IMR-90 (cell line): ENCODE results near the gene POLR2C. TPM values are rescaled to one million over a fixed set of nuclear protein-coding genes. Genes with fewer than 3 reads are reported as not detected.

Source experiments
- ATAC-seq: fragments of 200-7000 bp; cut with Tn5 transposase; 2 replicates; pipeline ENCODE4 v1.9.1; 2020; ENCODE audit warnings: low read depth, mild to moderate bottlenecking, moderate library complexity
- BruUV-seq: library from RNA; stranded (reverse); fragments of 400-500 nt; replicated peaks from 2 replicates; lab custom pipeline; 2021; lab: Mats Ljungman, UMichigan
- CTCF ChIA-PET: fragments of 300-600 bp; formaldehyde crosslinking; extraction: SDS; loops from one replicate; lab custom pipeline; 2021; ENCODE audit warnings: antibody characterized with exemption; lab: Yijun Ruan, JAX
- POLR2A ChIA-PET: fragments of 300-600 bp; sonication (Branson Sonifier 250); formaldehyde crosslinking; loops from one replicate; lab custom pipeline; 2022; ENCODE audit warnings: antibody characterized with exemption; ENCODE audit not compliant: unreplicated experiment; lab: Charles Lee
- DNase-seq: peaks from one replicate; pipeline ENCODE4 v3.0.0; 2013
- H2AFZ ChIP-seq: replicated peaks from 2 replicates; pipeline ENCODE3; 2013; ENCODE audit warnings: low read length, mild to moderate bottlenecking; ENCODE audit not compliant: poor library complexity
- H2AK5ac ChIP-seq: 2 replicates; pipeline ENCODE4 v1.6.1; 2013; ENCODE audit warnings: low read depth, low read length, inconsistent platforms
- H2AK9ac ChIP-seq: replicated peaks from 2 replicates; pipeline ENCODE3; 2013; ENCODE audit warnings: mild to moderate bottlenecking, low read depth, low read length, moderate library complexity; ENCODE audit not compliant: poor library complexity
- H2BK120ac ChIP-seq: 2 replicates; pipeline ENCODE4 v1.6.1; 2013; ENCODE audit warnings: low read depth, low read length, inconsistent platforms
- H2BK15ac ChIP-seq: 3 replicates; pipeline ENCODE4 v1.6.1; 2013; ENCODE audit warnings: low read depth, low read length, inconsistent platforms
- H2BK20ac ChIP-seq: 2 replicates; pipeline ENCODE4 v1.6.1; 2013; ENCODE audit warnings: low read depth, mild to moderate bottlenecking, inconsistent platforms, low read length, moderate library complexity
- H2BK5ac ChIP-seq: 2 replicates; pipeline ENCODE4 v1.6.1; 2013; ENCODE audit warnings: mild to moderate bottlenecking, low read depth, low read length, inconsistent platforms; ENCODE audit not compliant: poor library complexity, severe bottlenecking
- H3K14ac ChIP-seq: replicated peaks from 2 replicates; pipeline ENCODE4 v1.6.1; 2013; ENCODE audit warnings: low read depth, low read length, inconsistent platforms
- H3K18ac ChIP-seq: 2 replicates; pipeline ENCODE4 v1.6.1; 2013; ENCODE audit warnings: low read depth, low read length, control low read depth
- H3K23ac ChIP-seq: 2 replicates; pipeline ENCODE4 v1.6.1; 2013; ENCODE audit warnings: low read depth, low read length, inconsistent platforms
- H3K27ac ChIP-seq: 2 replicates; pipeline ENCODE4 v1.5.1; 2013; ENCODE audit warnings: mild to moderate bottlenecking, control low read depth, low read length; ENCODE audit not compliant: insufficient read depth
- H3K27me3 ChIP-seq: 2 replicates; pipeline ENCODE4 v1.6.1; 2013; ENCODE audit warnings: low read length; ENCODE audit not compliant: control insufficient read depth, insufficient read depth
- H3K36me3 ChIP-seq: 2 replicates; pipeline ENCODE4 v1.6.1; 2013; ENCODE audit warnings: low read length, mixed read lengths; ENCODE audit not compliant: control insufficient read depth, insufficient read depth
- H3K4ac ChIP-seq: 2 replicates; pipeline ENCODE4 v1.6.1; 2013; ENCODE audit warnings: low read depth, low read length, inconsistent platforms
- H3K4me1 ChIP-seq: 2 replicates; pipeline ENCODE4 v1.6.1; 2013; ENCODE audit warnings: low read length, mixed read lengths; ENCODE audit not compliant: control insufficient read depth, insufficient read depth
- H3K4me2 ChIP-seq: 2 replicates; pipeline ENCODE4 v1.6.1; 2013; ENCODE audit warnings: low read depth, mild to moderate bottlenecking, control low read depth, low read length, moderate library complexity
- H3K4me3 ChIP-seq: 2 replicates; pipeline ENCODE4 v1.5.1; 2013; ENCODE audit warnings: low read depth, mild to moderate bottlenecking, control low read depth, low read length, moderate library complexity; ENCODE audit not compliant: insufficient read depth
- H3K56ac ChIP-seq: 2 replicates; pipeline ENCODE4 v1.6.1; 2013; ENCODE audit warnings: low read length, inconsistent platforms; ENCODE audit not compliant: insufficient read depth; ENCODE audit errors: extremely low read depth
- H3K79me1 ChIP-seq, 2 experiments: 2 replicates each; pipeline ENCODE4 v1.6.1; 2013; ENCODE audit warnings: low read length in 2 of 2, inconsistent platforms in 1 of 2, low read depth in 1 of 2
- H3K9ac ChIP-seq: 2 replicates; pipeline ENCODE4 v1.6.1; 2013; ENCODE audit warnings: low read depth, low read length, control low read depth
- H3K9me1 ChIP-seq: 2 replicates; pipeline ENCODE4 v1.6.1; 2013; ENCODE audit warnings: low read length, inconsistent platforms; ENCODE audit not compliant: insufficient read depth
- H3K9me3 ChIP-seq: 2 replicates; pipeline ENCODE4 v1.6.1; 2013; ENCODE audit warnings: low read length; ENCODE audit not compliant: control insufficient read depth, insufficient read depth
- H4K20me1 ChIP-seq: 2 replicates; pipeline ENCODE4 v1.6.1; 2013; ENCODE audit warnings: low read length, inconsistent platforms; ENCODE audit not compliant: insufficient read depth
- H4K5ac ChIP-seq: 2 replicates; pipeline ENCODE4 v1.6.1; 2013; ENCODE audit warnings: mild to moderate bottlenecking, low read depth, low read length, control low read depth
- H4K8ac ChIP-seq, 2 experiments: 2 replicates each; pipeline ENCODE4 v1.6.1; 2013; ENCODE audit warnings: low read depth in 2 of 2, low read length in 2 of 2, control low read depth in 1 of 2, inconsistent platforms in 1 of 2
- H4K91ac ChIP-seq: 2 replicates; pipeline ENCODE4 v1.6.1; 2013; ENCODE audit warnings: low read depth, low read length, inconsistent platforms; ENCODE audit not compliant: insufficient read depth
- BHLHE40 ChIP-seq: fragments of 150-350 bp; IDR thresholded peaks from 2 replicates; pipeline ENCODE4 v1.6.1; 2016; ENCODE audit warnings: mild to moderate bottlenecking, low read depth, low read length
- CEBPB ChIP-seq: IDR thresholded peaks from 2 replicates; pipeline ENCODE4 v1.6.1; 2012; ENCODE audit warnings: low read depth, low read length, improper control_type of control experiment
- CHD1 ChIP-seq: IDR thresholded peaks from 2 replicates; pipeline ENCODE4 v1.6.1; 2012; ENCODE audit warnings: low read depth, low read length, improper control_type of control experiment
- FOS ChIP-seq: fragments of 150-350 bp; IDR thresholded peaks from 2 replicates; pipeline ENCODE4 v1.6.1; 2016; ENCODE audit warnings: low read depth, low read length
- MAFK ChIP-seq: IDR thresholded peaks from 2 replicates; pipeline ENCODE4 v1.6.1; 2012; ENCODE audit warnings: low read depth, low read length, improper control_type of control experiment
- MAZ ChIP-seq: IDR thresholded peaks from 2 replicates; pipeline ENCODE4 v1.6.1; 2012; ENCODE audit warnings: low read depth, mild to moderate bottlenecking, low read length, improper control_type of control experiment, moderate library complexity, borderline replicate concordance
- MXI1 ChIP-seq: IDR thresholded peaks from 2 replicates; pipeline ENCODE4 v1.6.1; 2012; ENCODE audit warnings: low read depth, mild to moderate bottlenecking, low read length, moderate library complexity, borderline replicate concordance
- NFE2L2 ChIP-seq: fragments of 150-350 bp; IDR thresholded peaks from 2 replicates; pipeline ENCODE4 v1.6.1; 2016; ENCODE audit warnings: low read depth, mild to moderate bottlenecking, low read length
- POLR2A ChIP-seq: IDR thresholded peaks from 2 replicates; pipeline ENCODE4 v1.6.1; 2012; ENCODE audit warnings: mild to moderate bottlenecking, low read depth, low read length
- RAD21 ChIP-seq: IDR thresholded peaks from 2 replicates; pipeline ENCODE4 v1.6.1; 2012; ENCODE audit warnings: low read length, improper control_type of control experiment
- RCOR1 ChIP-seq: IDR thresholded peaks from 2 replicates; pipeline ENCODE4 v1.6.1; 2012; ENCODE audit warnings: mild to moderate bottlenecking, low read length, improper control_type of control experiment; ENCODE audit not compliant: insufficient replicate concordance
- RFX5 ChIP-seq: IDR thresholded peaks from 2 replicates; pipeline ENCODE4 v1.8.0; 2012; ENCODE audit warnings: low read depth, mild to moderate bottlenecking, low read length, moderate library complexity
- SMC3 ChIP-seq: fragments of 150-350 bp; IDR thresholded peaks from 2 replicates; pipeline ENCODE4 v1.6.1; 2016; ENCODE audit warnings: low read depth, mild to moderate bottlenecking, antibody characterized with exemption, low read length, moderate library complexity
- WGBS, 2 experiments: methylation state at CpG; one replicate each; pipeline versions ENCODE4 v1.1.5 to v1.1.7; 2013; ENCODE audit warnings: missing lambda C conversion rate in 2 of 2; ENCODE audit not compliant: insufficient read length in 1 of 2; ENCODE audit errors: extremely low coverage in 2 of 2; 5-methylcytosine and 5-hydroxymethylcytosine counted together
- dilution Hi-C: fragments of 300-500 bp; cut with HindIII; formaldehyde crosslinking; loops from one replicate; pipeline ENCODE4 v1.14.3; 2018; ENCODE audit warnings: low sequenced_read_pairs; ENCODE audit not compliant: unreplicated experiment
- in situ Hi-C: fragments of 300-500 bp; cut with MboI; formaldehyde crosslinking; loops from 3 replicates; pipeline ENCODE4 v1.14.3; 2019; ENCODE audit warnings: low sequenced_read_pairs, inconsistent platforms, mixed read lengths
- intact Hi-C: fragments of 100-400 bp; cut with micrococcal nuclease; formaldehyde crosslinking; loops from 2 replicates; pipeline ENCODE4 v1.10.0; 2022
- polyA plus RNA-seq, 3 experiments: library from polyadenylated mRNA; depleted of rRNA; stranded (reverse); fragments of >200 nt; gene quantifications; 2 replicates each; pipeline ENCODE4 v1.2.3, GENCODE V29; 2012; ENCODE audit warnings: low replicate concordance in 1 of 3
- total RNA-seq: library from RNA; depleted of rRNA; stranded (reverse); fragments of >200 nt; gene quantifications from 2 replicates; pipeline ENCODE4 v1.2.3, GENCODE V29; 2012
- TF ChIP-seq, protein P1 (sequence below): fragments of 150-350 bp; IDR thresholded peaks from 2 replicates; pipeline ENCODE4 v1.6.1; 2017; ENCODE audit warnings: mild to moderate bottlenecking, antibody characterized with exemption, low read length, low read depth
- TF ChIP-seq, protein P2 (sequence below): conservative IDR thresholded peaks from 2 replicates; pipeline ENCODE4 v1.5.1; 2012; ENCODE audit warnings: mild to moderate bottlenecking, low read depth, low read length, improper control_type of control experiment
- TF ChIP-seq, protein P3 (sequence below): fragments of 150-350 bp; IDR thresholded peaks from 2 replicates; pipeline ENCODE4 v1.6.1; 2016; ENCODE audit warnings: low read depth, mild to moderate bottlenecking, low read length, moderate library complexity, borderline replicate concordance

The POLR2C gene
- total and polyA plus RNA-seq, 2 of the 4 experiments (the other 2 are of a cell fraction) = 137 to 340 TPM

DNA sequence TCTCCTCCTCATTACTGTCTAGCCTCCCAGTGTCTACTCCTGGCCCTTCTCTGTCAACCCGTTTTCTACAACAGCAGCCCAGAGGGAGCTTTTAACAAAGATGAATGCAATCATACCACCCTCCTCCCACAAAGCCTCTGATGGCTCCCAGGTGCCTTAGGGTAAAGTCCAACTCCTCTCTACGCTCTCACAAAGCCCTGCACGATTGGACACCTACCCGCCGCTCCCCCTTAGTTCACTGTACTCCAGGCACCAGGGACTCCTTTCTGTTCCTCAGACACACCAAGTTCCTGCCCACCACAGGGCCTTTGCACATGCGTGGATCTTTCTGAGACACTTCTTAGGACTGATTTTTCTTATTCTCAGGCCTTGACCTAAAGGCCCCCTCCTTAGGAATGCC, 56.4 kb downstream of the POLR2C start:
- Histone ChIP-seq H3K9me1 (peaks cover 6% of the 10 kb centered on the region; the same call in 1 of the 2 replicates), H3K79me1 (no peaks in the 10 kb centered on the region), H2BK15ac (no peak overlapping the region), H3K18ac (no peak overlapping the region), H2AFZ (no peak overlapping the region), H2BK20ac (no peak overlapping the region), H3K14ac (no peak overlapping the region), H3K27ac (no peak overlapping the region), H3K23ac (no peak overlapping the region), H3K56ac (no peak overlapping the region), H4K20me1 (no peaks in the 10 kb centered on the region), H3K4ac (no peak overlapping the region), H2BK120ac (no peak overlapping the region), H4K5ac (no peak overlapping the region), H3K4me2 (no peak overlapping the region), H2AK5ac (no peak overlapping the region), H3K27me3 (no peaks in the 10 kb centered on the region), H2BK5ac (no peak overlapping the region), H3K9ac (no peak overlapping the region), H4K91ac (no peak overlapping the region), H3K9me3 (no peaks in the 10 kb centered on the region), H4K8ac (no peak overlapping the region), H2AK9ac (no peak overlapping the region), H3K36me3 (peaks cover 20% of the 10 kb centered on the region), H3K4me3 (no peak overlapping the region), H3K4me1 (no peaks in the 10 kb centered on the region; the same call in 1 of the 2 replicates)
- TF ChIP-seq RFX5 (no peak), CHD1 (no peak), SMC3 (no peak), FOS (no peak), POLR2A (no peak), RCOR1 (no peak), RAD21 (no peak), CEBPB (no peak), MXI1 (no peak), MAFK (no peak), BHLHE40 (no peak), MAZ (no peak), NFE2L2 (no peak)
- TF ChIP-seq, protein P1, sequence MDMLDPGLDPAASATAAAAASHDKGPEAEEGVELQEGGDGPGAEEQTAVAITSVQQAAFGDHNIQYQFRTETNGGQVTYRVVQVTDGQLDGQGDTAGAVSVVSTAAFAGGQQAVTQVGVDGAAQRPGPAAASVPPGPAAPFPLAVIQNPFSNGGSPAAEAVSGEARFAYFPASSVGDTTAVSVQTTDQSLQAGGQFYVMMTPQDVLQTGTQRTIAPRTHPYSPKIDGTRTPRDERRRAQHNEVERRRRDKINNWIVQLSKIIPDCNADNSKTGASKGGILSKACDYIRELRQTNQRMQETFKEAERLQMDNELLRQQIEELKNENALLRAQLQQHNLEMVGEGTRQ = no peak
- TF ChIP-seq, protein P2, sequence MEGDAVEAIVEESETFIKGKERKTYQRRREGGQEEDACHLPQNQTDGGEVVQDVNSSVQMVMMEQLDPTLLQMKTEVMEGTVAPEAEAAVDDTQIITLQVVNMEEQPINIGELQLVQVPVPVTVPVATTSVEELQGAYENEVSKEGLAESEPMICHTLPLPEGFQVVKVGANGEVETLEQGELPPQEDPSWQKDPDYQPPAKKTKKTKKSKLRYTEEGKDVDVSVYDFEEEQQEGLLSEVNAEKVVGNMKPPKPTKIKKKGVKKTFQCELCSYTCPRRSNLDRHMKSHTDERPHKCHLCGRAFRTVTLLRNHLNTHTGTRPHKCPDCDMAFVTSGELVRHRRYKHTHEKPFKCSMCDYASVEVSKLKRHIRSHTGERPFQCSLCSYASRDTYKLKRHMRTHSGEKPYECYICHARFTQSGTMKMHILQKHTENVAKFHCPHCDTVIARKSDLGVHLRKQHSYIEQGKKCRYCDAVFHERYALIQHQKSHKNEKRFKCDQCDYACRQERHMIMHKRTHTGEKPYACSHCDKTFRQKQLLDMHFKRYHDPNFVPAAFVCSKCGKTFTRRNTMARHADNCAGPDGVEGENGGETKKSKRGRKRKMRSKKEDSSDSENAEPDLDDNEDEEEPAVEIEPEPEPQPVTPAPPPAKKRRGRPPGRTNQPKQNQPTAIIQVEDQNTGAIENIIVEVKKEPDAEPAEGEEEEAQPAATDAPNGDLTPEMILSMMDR = no peak
- TF ChIP-seq, protein P3, sequence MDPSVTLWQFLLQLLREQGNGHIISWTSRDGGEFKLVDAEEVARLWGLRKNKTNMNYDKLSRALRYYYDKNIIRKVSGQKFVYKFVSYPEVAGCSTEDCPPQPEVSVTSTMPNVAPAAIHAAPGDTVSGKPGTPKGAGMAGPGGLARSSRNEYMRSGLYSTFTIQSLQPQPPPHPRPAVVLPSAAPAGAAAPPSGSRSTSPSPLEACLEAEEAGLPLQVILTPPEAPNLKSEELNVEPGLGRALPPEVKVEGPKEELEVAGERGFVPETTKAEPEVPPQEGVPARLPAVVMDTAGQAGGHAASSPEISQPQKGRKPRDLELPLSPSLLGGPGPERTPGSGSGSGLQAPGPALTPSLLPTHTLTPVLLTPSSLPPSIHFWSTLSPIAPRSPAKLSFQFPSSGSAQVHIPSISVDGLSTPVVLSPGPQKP = no peak
- intact Hi-C loops (loop anchor here (1.0 to 2.0 kb wide), 3 partner anchors 57 to 100 kb away; partner anchors contain the start of gene POLR2C), dilution Hi-C loops (no loop called here), in situ Hi-C loops (no loop called here)
- CTCF ChIA-PET = no interaction called here
- POLR2A ChIA-PET = no interaction called here
- WGBS, 2 experiments = 91% methylated on average over 6 of the region's 6 CpGs; no CpG with 5 or more reads in 1 of the 2 experiments
- BruUV-seq = no TSS peak
- DNase-seq = no peak
- ATAC-seq = no peak
